HepG2 (cell line): ENCODE measurements around the gene DPP7. TPM values are rescaled to one million over a fixed set of nuclear protein-coding genes. Genes with fewer than 3 reads are reported as not detected.

Experiments used
- ATF3 ChIP-seq: sonication (generic); formaldehyde crosslinking; IDR thresholded peaks from 2 replicates; pipeline ENCODE4 v1.4.0; 2020; ENCODE audit warnings: missing genetic modification reagents
- ETV5 ChIP-seq: IDR thresholded peaks from 2 replicates; pipeline ENCODE4 v1.6.1; 2018; ENCODE audit warnings: missing biosample characterization, missing genetic modification reagents, inconsistent platforms, borderline replicate concordance
- FOXM1 ChIP-seq: sonication (generic); formaldehyde crosslinking; IDR thresholded peaks from 2 replicates; pipeline ENCODE4 v1.5.0; 2020; ENCODE audit warnings: missing genetic modification reagents
- HOXD1 ChIP-seq: sonication (generic); formaldehyde crosslinking; IDR thresholded peaks from 2 replicates; pipeline ENCODE4 v1.5.0; 2020; ENCODE audit warnings: missing genetic modification reagents
- KDM1A ChIP-seq: IDR thresholded peaks from 2 replicates; pipeline ENCODE4 v1.6.1; 2016; ENCODE audit warnings: missing compliant biosample characterization
- MAX ChIP-seq: IDR thresholded peaks from 2 replicates; pipeline ENCODE4 v1.6.1; 2012; ENCODE audit warnings: inconsistent platforms
- MAZ ChIP-seq, 2 experiments: sonication (generic) in 1 of 2; formaldehyde crosslinking in 1 of 2; IDR thresholded peaks; 2 replicates each; pipeline versions ENCODE4 v1.5.0 to v1.6.1; 2012 to 2020; ENCODE audit warnings: low read depth in 2 of 2, mild to moderate bottlenecking in 2 of 2, borderline replicate concordance in 1 of 2, improper control_type of control experiment in 1 of 2, low read length in 1 of 2, missing genetic modification reagents in 1 of 2, moderate library complexity in 1 of 2
- MLLT10 ChIP-seq: sonication (generic); formaldehyde crosslinking; IDR thresholded peaks from 2 replicates; pipeline ENCODE4 v1.4.0; 2020; ENCODE audit warnings: missing genetic modification reagents
- PLSCR1 ChIP-seq: sonication (generic); formaldehyde crosslinking; IDR thresholded peaks from 2 replicates; pipeline ENCODE4 v1.5.0; 2020; ENCODE audit warnings: missing genetic modification reagents, mild to moderate bottlenecking, borderline replicate concordance
- SPEN ChIP-seq: sonication (generic); formaldehyde crosslinking; IDR thresholded peaks from 2 replicates; pipeline ENCODE4 v1.5.1; 2020; ENCODE audit warnings: low read depth, mild to moderate bottlenecking, missing genetic modification reagents
- TGIF2 ChIP-seq: IDR thresholded peaks from 2 replicates; pipeline ENCODE4 v1.6.1; 2016; ENCODE audit warnings: control low read depth, missing compliant biosample characterization
- ZEB1 ChIP-seq: IDR thresholded peaks from 2 replicates; pipeline ENCODE4 v1.6.1; 2012; ENCODE audit warnings: mild to moderate bottlenecking, low read depth, inconsistent platforms; ENCODE audit not compliant: insufficient replicate concordance
- ZNF232 ChIP-seq: sonication (generic); formaldehyde crosslinking; IDR thresholded peaks from 2 replicates; pipeline ENCODE4 v1.4.0; 2020; ENCODE audit warnings: missing genetic modification reagents, borderline replicate concordance
- ZNF687 ChIP-seq: sonication (generic); formaldehyde crosslinking; IDR thresholded peaks from 2 replicates; pipeline ENCODE4 v1.5.1; 2020; ENCODE audit warnings: mild to moderate bottlenecking, missing genetic modification reagents, moderate library complexity
- ZSCAN21 ChIP-seq: sonication (generic); formaldehyde crosslinking; IDR thresholded peaks from 2 replicates; pipeline ENCODE4 v1.8.0; 2022; ENCODE audit warnings: mild to moderate bottlenecking, missing genetic modification reagents, moderate library complexity, borderline replicate concordance
- polyA plus RNA-seq, 8 experiments: library from polyadenylated mRNA; depleted of rRNA in 3 of 8; stranded (reverse) in 7 of 8; unstranded in 1 of 8; fragments of >200 nt; fragmentation: Illumina TruSeq in 4 of 8; extraction: Trizol in 4 of 8; gene quantifications; 2 replicates each; pipeline versions ENCODE4 v1.2.1 to v1.2.3, GENCODE V29; 2011 to 2016; ENCODE audit warnings: low read depth in 4 of 8, missing spikeins in 1 of 8, mixed read lengths in 1 of 8; ENCODE audit not compliant: insufficient read depth in 1 of 8
- total RNA-seq, 5 experiments: library from RNA; depleted of rRNA; stranded (reverse); fragments of >200 nt; fragmentation: Illumina TruSeq; extraction: Trizol; gene quantifications; 2 replicates each; pipeline ENCODE4 v1.2.3, GENCODE V29; 2016; ENCODE audit warnings: low read depth in 1 of 5
- TF ChIP-seq, protein P1 (sequence below): sonication (generic); formaldehyde crosslinking; IDR thresholded peaks from 2 replicates; pipeline ENCODE4 v1.8.0; 2023; ENCODE audit warnings: mild to moderate bottlenecking, missing genetic modification reagents
- TF ChIP-seq, protein P2 (sequence below): sonication (generic); formaldehyde crosslinking; IDR thresholded peaks from 2 replicates; pipeline ENCODE4 v1.8.0; 2022; ENCODE audit warnings: missing genetic modification reagents, mild to moderate bottlenecking, borderline replicate concordance
- TF ChIP-seq, protein P3 (sequence below): sonication (generic); formaldehyde crosslinking; IDR thresholded peaks from 2 replicates; pipeline ENCODE4 v1.4.0; 2020; ENCODE audit warnings: missing genetic modification reagents

The DPP7 gene
- total and polyA plus RNA-seq, 2 of the 13 experiments (the other 11 are each of a cell fraction or from before 2014, with no cell fraction given): 1.2 to 4.5 TPM

DNA sequence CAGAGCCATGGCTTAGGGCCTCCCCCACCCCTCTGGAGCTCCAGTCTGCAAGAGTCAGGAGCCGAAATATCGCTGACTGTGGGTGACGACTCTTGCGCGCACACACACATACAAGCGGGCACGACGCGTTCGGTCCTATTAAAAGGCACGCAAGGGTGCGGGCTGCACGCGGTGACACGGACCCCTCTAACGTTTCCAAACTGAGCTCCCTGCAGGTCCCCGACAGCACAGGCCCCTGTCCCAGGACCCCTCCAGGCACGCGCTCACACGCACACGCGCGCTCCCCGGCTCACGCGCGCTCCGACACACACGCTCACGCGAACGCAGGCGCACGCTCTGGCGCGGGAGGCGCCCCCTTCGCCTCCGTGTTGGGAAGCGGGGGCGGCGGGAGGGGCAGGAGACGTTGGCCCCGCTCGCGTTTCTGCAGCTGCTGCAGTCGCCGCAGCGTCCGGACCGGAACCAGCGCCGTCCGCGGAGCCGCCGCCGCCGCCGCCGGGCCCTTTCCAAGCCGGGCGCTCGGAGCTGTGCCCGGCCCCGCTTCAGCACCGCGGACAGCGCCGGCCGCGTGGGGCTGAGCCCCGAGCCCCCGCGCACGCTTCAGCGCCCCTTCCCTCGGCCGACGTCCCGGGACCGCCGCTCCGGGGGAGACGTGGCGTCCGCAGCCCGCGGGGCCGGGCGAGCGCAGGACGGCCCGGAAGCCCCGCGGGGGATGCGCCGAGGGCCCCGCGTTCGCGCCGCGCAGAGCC is 24.4 kb upstream of the DPP7 start, which contains the start of gene GRIN1 (continued):
- 0 out of 2 replicates have a peak, but pooled peaks have one; percentile 20 for TF ChIP-seq ZNF687 (CRISPR knock-in tag)
- 0 out of 2 replicates have a peak, but pooled peaks have one; percentile 40 for TF ChIP-seq SPEN (CRISPR knock-in tag)
- TF ChIP-seq ATF3 (CRISPR knock-in tag): 0 out of 2 replicates have a peak, but pooled peaks have one; percentile 42
- peak; percentile 49; the same call in 1 of the 2 replicates for TF ChIP-seq ZSCAN21 (CRISPR knock-in tag)
- no peak for TF ChIP-seq ZEB1
- peak; percentile 62 for TF ChIP-seq MAX
- TF ChIP-seq HOXD1: peak; percentile 54; the same call in 1 of the 2 replicates
- TF ChIP-seq, protein P1, sequence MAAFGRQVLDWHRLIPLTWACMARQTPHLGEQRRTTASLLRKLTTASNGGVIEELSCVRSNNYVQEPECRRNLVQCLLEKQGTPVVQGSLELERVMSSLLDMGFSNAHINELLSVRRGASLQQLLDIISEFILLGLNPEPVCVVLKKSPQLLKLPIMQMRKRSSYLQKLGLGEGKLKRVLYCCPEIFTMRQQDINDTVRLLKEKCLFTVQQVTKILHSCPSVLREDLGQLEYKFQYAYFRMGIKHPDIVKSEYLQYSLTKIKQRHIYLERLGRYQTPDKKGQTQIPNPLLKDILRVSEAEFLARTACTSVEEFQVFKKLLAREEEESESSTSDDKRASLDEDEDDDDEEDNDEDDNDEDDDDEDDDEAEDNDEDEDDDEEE: 0 out of 2 replicates have a peak, but pooled peaks have one; percentile 66
- TF ChIP-seq ZNF232 (CRISPR knock-in tag): 0 out of 2 replicates have a peak, but pooled peaks have one; percentile 37
- TF ChIP-seq MLLT10 (CRISPR knock-in tag): no peak
- TF ChIP-seq, protein P2, sequence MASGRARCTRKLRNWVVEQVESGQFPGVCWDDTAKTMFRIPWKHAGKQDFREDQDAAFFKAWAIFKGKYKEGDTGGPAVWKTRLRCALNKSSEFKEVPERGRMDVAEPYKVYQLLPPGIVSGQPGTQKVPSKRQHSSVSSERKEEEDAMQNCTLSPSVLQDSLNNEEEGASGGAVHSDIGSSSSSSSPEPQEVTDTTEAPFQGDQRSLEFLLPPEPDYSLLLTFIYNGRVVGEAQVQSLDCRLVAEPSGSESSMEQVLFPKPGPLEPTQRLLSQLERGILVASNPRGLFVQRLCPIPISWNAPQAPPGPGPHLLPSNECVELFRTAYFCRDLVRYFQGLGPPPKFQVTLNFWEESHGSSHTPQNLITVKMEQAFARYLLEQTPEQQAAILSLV (CRISPR knock-in tag): peak; percentile 49; the same call in 1 of the 2 replicates
- TF ChIP-seq, protein P3, sequence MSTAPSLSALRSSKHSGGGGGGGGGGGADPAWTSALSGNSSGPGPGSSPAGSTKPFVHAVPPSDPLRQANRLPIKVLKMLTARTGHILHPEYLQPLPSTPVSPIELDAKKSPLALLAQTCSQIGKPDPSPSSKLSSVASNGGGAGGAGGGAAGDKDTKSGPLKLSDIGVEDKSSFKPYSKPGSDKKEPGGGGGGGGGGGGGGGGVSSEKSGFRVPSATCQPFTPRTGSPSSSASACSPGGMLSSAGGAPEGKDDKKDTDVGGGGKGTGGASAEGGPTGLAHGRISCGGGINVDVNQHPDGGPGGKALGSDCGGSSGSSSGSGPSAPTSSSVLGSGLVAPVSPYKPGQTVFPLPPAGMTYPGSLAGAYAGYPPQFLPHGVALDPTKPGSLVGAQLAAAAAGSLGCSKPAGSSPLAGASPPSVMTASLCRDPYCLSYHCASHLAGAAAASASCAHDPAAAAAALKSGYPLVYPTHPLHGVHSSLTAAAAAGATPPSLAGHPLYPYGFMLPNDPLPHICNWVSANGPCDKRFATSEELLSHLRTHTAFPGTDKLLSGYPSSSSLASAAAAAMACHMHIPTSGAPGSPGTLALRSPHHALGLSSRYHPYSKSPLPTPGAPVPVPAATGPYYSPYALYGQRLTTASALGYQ: no peak
- TF ChIP-seq KDM1A (CRISPR knock-in tag): no peak
- TF ChIP-seq ETV5 (CRISPR knock-in tag): no peak
- TF ChIP-seq FOXM1 (CRISPR knock-in tag): peak; percentile 63; the same call in 1 of the 2 replicates
- TF ChIP-seq TGIF2 (CRISPR knock-in tag): peak; percentile 66; the same call in 1 of the 2 replicates
- no peak for TF ChIP-seq PLSCR1 (CRISPR knock-in tag)
- TF ChIP-seq MAZ (IDR thresholded peaks at IDR 0.05; ENCODE audit: borderline replicate concordance, low read depth, low read length): no peak
- TF ChIP-seq MAZ (CRISPR knock-in tag; IDR thresholded peaks at IDR 0.05; ENCODE audit: low read depth): peak; percentile 41; the same call in 1 of the 2 replicates
